CD14-positive monocyte (primary cell): ENCODE data around the gene AK9. TPM values are rescaled to one million over a fixed set of nuclear protein-coding genes. Genes with fewer than 3 reads are reported as not detected.

Experiments used
- DNase-seq, 3 donors: peaks; one replicate each; pipeline ENCODE4 v3.0.0-alpha.2; 2011 to 2022
- H2AFZ ChIP-seq: 2 replicates; pipeline ENCODE4 v1.6.0; 2012; ENCODE audit warnings: mild to moderate bottlenecking, low read depth, low read length, inconsistent platforms; ENCODE audit not compliant: insufficient read depth, poor library complexity, severe bottlenecking
- H3K27ac ChIP-seq, 2 donors: 1 replicate in 1 of 2; 2 replicates in 1 of 2; pipeline ENCODE4 v1.5.1; 2012 to 2013; ENCODE audit warnings: low read length in 2 of 2, control low read depth in 1 of 2, inconsistent platforms in 1 of 2, low read depth in 1 of 2, mild to moderate bottlenecking in 1 of 2
- H3K27me3 ChIP-seq, 2 donors: one replicate each; pipeline versions ENCODE4 v1.6.0 to v1.6.1; 2011 to 2013; ENCODE audit warnings: low read length in 2 of 2; ENCODE audit not compliant: control insufficient read depth in 2 of 2, insufficient read depth in 2 of 2
- H3K36me3 ChIP-seq, 2 donors: replicated peaks in 1 of 2; 1 replicate in 1 of 2; 2 replicates in 1 of 2; pipeline versions ENCODE4 v1.5.1 to v1.6.1; 2012 to 2013; ENCODE audit warnings: low read length in 2 of 2, control low read depth in 1 of 2, inconsistent platforms in 1 of 2, mild to moderate bottlenecking in 1 of 2; ENCODE audit not compliant: insufficient read depth in 2 of 2, control insufficient read depth in 1 of 2
- H3K4me1 ChIP-seq, 2 donors: 1 replicate in 1 of 2; 2 replicates in 1 of 2; pipeline versions ENCODE4 v1.5.1 to v1.6.1; 2012 to 2013; ENCODE audit warnings: low read length in 2 of 2, control low read depth in 1 of 2, inconsistent platforms in 1 of 2, mild to moderate bottlenecking in 1 of 2, moderate library complexity in 1 of 2; ENCODE audit not compliant: insufficient read depth in 2 of 2, control insufficient read depth in 1 of 2
- H3K4me2 ChIP-seq: replicated peaks from 2 replicates; pipeline ENCODE3; 2012; ENCODE audit warnings: low read length, moderate library complexity, mild to moderate bottlenecking; ENCODE audit not compliant: poor library complexity, severe bottlenecking; ENCODE audit errors: extremely low read depth
- H3K4me3 ChIP-seq, 3 experiments: fragments of 200-600 bp in 1 of 3; sonication (generic) in 1 of 3; replicated peaks in 1 of 3; 1 replicate in 2 of 3; 2 replicates in 1 of 3; pipeline ENCODE4 v1.5.1; 2011 to 2013; ENCODE audit warnings: low read length in 3 of 3, mild to moderate bottlenecking in 3 of 3, control low read depth in 2 of 3, low read depth in 2 of 3, inconsistent platforms in 1 of 3, moderate library complexity in 1 of 3
- H3K79me2 ChIP-seq: 2 replicates; pipeline ENCODE4 v1.6.0; 2012; ENCODE audit warnings: mild to moderate bottlenecking, control low read depth, inconsistent platforms, low read length, moderate library complexity; ENCODE audit not compliant: insufficient read depth
- H3K9ac ChIP-seq: 2 replicates; pipeline ENCODE4 v1.6.0; 2017; ENCODE audit warnings: low read length, mild to moderate bottlenecking; ENCODE audit not compliant: insufficient read depth, poor library complexity, severe bottlenecking
- H3K9me3 ChIP-seq, 2 donors: replicated peaks in 1 of 2; 1 replicate in 1 of 2; 2 replicates in 1 of 2; pipeline versions ENCODE4 v1.5.1 to v1.6.1; 2012 to 2013; ENCODE audit warnings: low read length in 2 of 2, control low read depth in 1 of 2; ENCODE audit not compliant: control insufficient read depth in 1 of 2, insufficient read depth in 1 of 2
- H4K20me1 ChIP-seq: 2 replicates; pipeline ENCODE4 v1.6.0; 2012; ENCODE audit warnings: mild to moderate bottlenecking, low read length, control low read depth, moderate library complexity; ENCODE audit not compliant: insufficient read depth
- H3K27ac Mint-ChIP-seq, 7 donors: one replicate each; pipeline ENCODE4 v1.8.0; 2020; ENCODE audit warnings: mild to moderate bottlenecking in 7 of 7, mixed read lengths in 7 of 7, moderate library complexity in 6 of 7, inconsistent platforms in 2 of 7
- H3K27me3 Mint-ChIP-seq, 3 donors: one replicate each; pipeline ENCODE4 v1.8.0; 2021 to 2022; ENCODE audit warnings: low read depth in 3 of 3, mild to moderate bottlenecking in 3 of 3, mixed read lengths in 3 of 3, moderate library complexity in 3 of 3, inconsistent platforms in 1 of 3
- H3K36me3 Mint-ChIP-seq, 2 donors: one replicate each; pipeline ENCODE4 v1.8.0; 2020; ENCODE audit warnings: mixed read lengths in 2 of 2, inconsistent platforms in 1 of 2, mild to moderate bottlenecking in 1 of 2
- H3K4me1 Mint-ChIP-seq: one replicate; pipeline ENCODE4 v1.8.0; 2020; ENCODE audit warnings: mild to moderate bottlenecking, mixed read lengths
- H3K4me3 Mint-ChIP-seq, 2 donors: one replicate each; pipeline ENCODE4 v1.8.0; 2020; ENCODE audit warnings: mild to moderate bottlenecking in 2 of 2, mixed read lengths in 2 of 2, moderate library complexity in 1 of 2
- H3K9me3 Mint-ChIP-seq, 7 donors: one replicate each; pipeline ENCODE4 v1.8.0; 2020 to 2022; ENCODE audit warnings: mixed read lengths in 7 of 7, mild to moderate bottlenecking in 6 of 7, moderate library complexity in 6 of 7, inconsistent platforms in 2 of 7
- WGBS: methylation state at CpG from one replicate; pipeline ENCODE4 v1.1.5; 2013; ENCODE audit warnings: missing lambda C conversion rate; ENCODE audit not compliant: insufficient coverage; 5-methylcytosine and 5-hydroxymethylcytosine counted together
- intact Hi-C, 2 donors: fragments of 100-400 bp; cut with micrococcal nuclease; formaldehyde crosslinking; loops; one replicate each; pipeline versions ENCODE4 v1.15.0 to v1.15.1; 2023
- polyA plus RNA-seq, 3 donors: library from polyadenylated mRNA; depleted of rRNA in 1 of 3; unstranded in 2 of 3; stranded (reverse) in 1 of 3; fragments of 300-500 nt in 2 of 3; fragments of >200 nt in 1 of 3; fragmentation: Illumina TruSeq in 2 of 3; gene quantifications; 1 replicate in 2 of 3; 2 replicates in 1 of 3; pipeline ENCODE4 v1.2.3, GENCODE V29; 2012 to 2021
- TF ChIP-seq, protein P1 (sequence below): fragments of 200-600 bp; IDR thresholded peaks from one replicate; pipeline ENCODE4 v1.8.0; 2022; ENCODE audit warnings: antibody characterized with exemption, mild to moderate bottlenecking

Gene AK9
- polyA plus RNA-seq, 3 donors, result 2.6 to 3.1 (median 2.8) TPM

DNA sequence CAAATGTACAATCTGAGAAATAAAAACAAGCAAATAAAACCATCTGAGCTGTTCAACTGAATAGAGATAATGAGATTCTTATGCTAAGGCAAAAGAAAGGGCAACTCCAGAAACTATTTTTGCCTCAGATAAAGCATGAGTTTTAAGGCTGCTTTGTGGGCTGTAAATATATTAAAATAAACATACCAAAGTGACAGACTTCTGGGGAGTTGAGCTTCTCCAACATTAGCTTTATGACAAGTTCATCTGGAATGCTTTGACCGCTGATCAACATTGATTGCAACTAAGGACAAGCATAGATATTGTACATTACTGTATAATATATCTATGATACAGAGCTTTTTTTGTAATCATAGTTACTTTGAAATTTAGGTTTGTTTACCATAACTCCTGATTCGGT lies 19.3 kb downstream of the AK9 start:
- H3K27me3 Mint-ChIP-seq, result no peaks in the 10 kb centered on the region
- Histone ChIP-seq H3K27ac (no peak overlapping the region), H3K9ac (no peak overlapping the region), H4K20me1 (no peaks in the 10 kb centered on the region), H3K79me2 (no peaks in the 10 kb centered on the region), H3K27me3 (no peaks in the 10 kb centered on the region), H3K9me3 (no peaks in the 10 kb centered on the region), H2AFZ (no peak overlapping the region), H3K4me1 (no peaks in the 10 kb centered on the region), H3K36me3 (no peaks in the 10 kb centered on the region), H3K4me2 (no peak overlapping the region), H3K4me3 (no peak overlapping the region)
- intact Hi-C loops, result no loop called here
- TF ChIP-seq, protein P1, sequence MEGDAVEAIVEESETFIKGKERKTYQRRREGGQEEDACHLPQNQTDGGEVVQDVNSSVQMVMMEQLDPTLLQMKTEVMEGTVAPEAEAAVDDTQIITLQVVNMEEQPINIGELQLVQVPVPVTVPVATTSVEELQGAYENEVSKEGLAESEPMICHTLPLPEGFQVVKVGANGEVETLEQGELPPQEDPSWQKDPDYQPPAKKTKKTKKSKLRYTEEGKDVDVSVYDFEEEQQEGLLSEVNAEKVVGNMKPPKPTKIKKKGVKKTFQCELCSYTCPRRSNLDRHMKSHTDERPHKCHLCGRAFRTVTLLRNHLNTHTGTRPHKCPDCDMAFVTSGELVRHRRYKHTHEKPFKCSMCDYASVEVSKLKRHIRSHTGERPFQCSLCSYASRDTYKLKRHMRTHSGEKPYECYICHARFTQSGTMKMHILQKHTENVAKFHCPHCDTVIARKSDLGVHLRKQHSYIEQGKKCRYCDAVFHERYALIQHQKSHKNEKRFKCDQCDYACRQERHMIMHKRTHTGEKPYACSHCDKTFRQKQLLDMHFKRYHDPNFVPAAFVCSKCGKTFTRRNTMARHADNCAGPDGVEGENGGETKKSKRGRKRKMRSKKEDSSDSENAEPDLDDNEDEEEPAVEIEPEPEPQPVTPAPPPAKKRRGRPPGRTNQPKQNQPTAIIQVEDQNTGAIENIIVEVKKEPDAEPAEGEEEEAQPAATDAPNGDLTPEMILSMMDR, result no peak
- no peak overlapping the region for H3K4me3 Mint-ChIP-seq
- H3K4me1 Mint-ChIP-seq, result no peaks in the 10 kb centered on the region
- no CpG with 5 or more reads among the region's 2 CpGs for WGBS
- peaks cover 8 to 17% of the 10 kb centered on the region in 2 donors for H3K36me3 Mint-ChIP-seq
- H3K9me3 Mint-ChIP-seq, result peaks cover 0 to 6% (median 2%) of the 10 kb centered on the region in 7 donors
- DNase-seq, result no peak
- H3K27ac Mint-ChIP-seq, result no peak overlapping the region

DNA sequence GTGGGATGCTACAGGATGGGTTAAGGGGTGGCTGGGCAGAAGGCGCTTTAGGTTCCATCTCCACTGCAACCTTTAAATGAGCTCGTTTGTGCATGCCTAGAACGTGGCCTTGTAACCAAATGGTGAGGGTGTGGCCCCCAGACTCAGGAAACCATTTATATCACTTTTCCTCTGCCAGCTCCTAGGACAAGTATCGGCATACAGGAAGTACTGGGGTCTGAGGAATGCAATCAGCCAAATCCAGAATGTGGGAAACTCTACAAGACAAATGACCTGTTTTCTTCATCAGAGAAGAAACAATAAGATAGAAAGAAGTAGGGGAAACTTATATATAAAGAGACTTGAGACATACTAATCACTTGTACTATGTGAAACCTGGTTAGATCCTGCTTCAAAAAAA lies 21.2 kb downstream of the AK9 start:
- no peak overlapping the region for H3K4me3 ChIP-seq
- TF ChIP-seq, protein P1, result no peak
- 100% methylated on average over 1 of the region's 4 CpGs for WGBS
- no peaks in the 10 kb centered on the region for H3K27me3 ChIP-seq
- H4K20me1 ChIP-seq, result no peaks in the 10 kb centered on the region
- H2AFZ ChIP-seq, result no peak overlapping the region
- Mint-ChIP-seq H3K27me3 (no peaks in the 10 kb centered on the region), H3K4me1 (no peaks in the 10 kb centered on the region), H3K36me3 (peaks cover 8 to 12% of the 10 kb centered on the region in 2 donors), H3K27ac (no peak overlapping the region), H3K4me3 (no peak overlapping the region), H3K9me3 (peaks cover 0 to 6% (median 2%) of the 10 kb centered on the region in 7 donors)
- H3K36me3 ChIP-seq, result no peaks in the 10 kb centered on the region
- H3K79me2 ChIP-seq, result no peaks in the 10 kb centered on the region
- no peak overlapping the region for H3K4me2 ChIP-seq
- intact Hi-C loops, result no loop called here
- no peak overlapping the region for H3K27ac ChIP-seq
- no peak overlapping the region for H3K9ac ChIP-seq
- no peaks in the 10 kb centered on the region for H3K4me1 ChIP-seq
- H3K9me3 ChIP-seq, result no peaks in the 10 kb centered on the region
- no peak for DNase-seq
